GM23338 (cell line): ENCODE results near the gene LONRF2. TPM values are rescaled to one million over a fixed set of nuclear protein-coding genes. Genes with fewer than 3 reads are reported as not detected.
"Not testable (repeated sequence)": the region's sequence is repeated elsewhere in the genome, so short reads cannot be mapped to it uniquely, and the experiment has no call there.

Source experiments
- ATAC-seq: fragments of 200-7000 bp; cut with Tn5 transposase; 3 replicates; pipeline ENCODE4 v1.9.1; 2020
- DNase-seq: peaks from one replicate; pipeline ENCODE4 v3.0.0-alpha.2; 2015; ENCODE audit warnings: low spot score
- H2AFZ ChIP-seq: fragments of 200-600 bp; sonication (generic); 2 replicates; pipeline ENCODE4 v1.8.0; 2016; ENCODE audit warnings: antibody characterized with exemption, mild to moderate bottlenecking, moderate library complexity
- H3F3A ChIP-seq: fragments of 200-600 bp; sonication (generic); replicated peaks from 2 replicates; pipeline ENCODE4 v1.8.0; 2017; ENCODE audit warnings: antibody characterized with exemption, mixed run types, low read depth
- H3K27ac ChIP-seq: fragments of 200-600 bp; sonication (generic); 2 replicates; pipeline ENCODE4 v1.6.1; 2016; ENCODE audit warnings: low read depth
- H3K27me3 ChIP-seq: fragments of 200-600 bp; sonication (generic); 2 replicates; pipeline ENCODE4 v1.8.0; 2016; ENCODE audit warnings: mild to moderate bottlenecking, mixed run types, moderate library complexity; ENCODE audit not compliant: insufficient read depth
- H3K36me3 ChIP-seq: fragments of 200-600 bp; sonication (generic); 2 replicates; pipeline ENCODE4 v1.8.0; 2016; ENCODE audit warnings: mild to moderate bottlenecking; ENCODE audit not compliant: insufficient read depth
- H3K4me1 ChIP-seq: fragments of 200-600 bp; sonication (generic); 2 replicates; pipeline ENCODE4 v1.8.0; 2016; ENCODE audit warnings: mild to moderate bottlenecking, moderate library complexity; ENCODE audit not compliant: insufficient read depth
- H3K4me2 ChIP-seq: fragments of 200-600 bp; sonication (generic); 2 replicates; pipeline ENCODE4 v1.7.1; 2017; ENCODE audit warnings: mixed run types
- H3K4me3 ChIP-seq: fragments of 200-600 bp; sonication (generic); 2 replicates; pipeline ENCODE4 v1.6.1; 2016; ENCODE audit warnings: mixed run types
- H3K79me2 ChIP-seq: fragments of 200-600 bp; sonication (generic); replicated peaks from 2 replicates; pipeline ENCODE4 v1.8.0; 2017; ENCODE audit warnings: mild to moderate bottlenecking; ENCODE audit not compliant: insufficient read depth
- H3K9me2 ChIP-seq: fragments of 200-600 bp; sonication (generic); 2 replicates; pipeline ENCODE4 v1.8.0; 2017; ENCODE audit not compliant: insufficient read depth
- H4K20me1 ChIP-seq: fragments of 200-600 bp; sonication (generic); replicated peaks from 2 replicates; pipeline ENCODE4 v1.8.0; 2017; ENCODE audit warnings: mild to moderate bottlenecking; ENCODE audit not compliant: insufficient read depth
- H3K27ac Mint-ChIP-seq: 2 replicates; pipeline ENCODE4 v1.8.0; 2020; ENCODE audit warnings: inconsistent platforms, mild to moderate bottlenecking, moderate library complexity, mixed read lengths
- H3K27me3 Mint-ChIP-seq: 3 replicates; pipeline ENCODE4 v1.8.0; 2022; ENCODE audit warnings: low read depth, mild to moderate bottlenecking, moderate library complexity, mixed read lengths, inconsistent platforms; ENCODE audit not compliant: insufficient read depth, poor library complexity
- H3K36me3 Mint-ChIP-seq: 3 replicates; pipeline ENCODE4 v1.8.0; 2021; ENCODE audit warnings: low read depth, mild to moderate bottlenecking, inconsistent platforms, moderate library complexity, mixed read lengths
- H3K4me1 Mint-ChIP-seq: 3 replicates; pipeline ENCODE4 v1.8.0; 2020; ENCODE audit warnings: mild to moderate bottlenecking, inconsistent platforms, mixed read lengths
- H3K4me3 Mint-ChIP-seq: 3 replicates; pipeline ENCODE4 v1.8.0; 2021; ENCODE audit warnings: moderate library complexity, mild to moderate bottlenecking, inconsistent platforms, mixed read lengths
- H3K9me3 Mint-ChIP-seq: 3 replicates; pipeline ENCODE4 v1.8.0; 2020; ENCODE audit warnings: moderate library complexity, mild to moderate bottlenecking, inconsistent platforms, mixed read lengths
- CREB1 ChIP-seq: fragments of 250-450 bp; sonication (Bioruptor Pico); IDR thresholded peaks from 2 replicates; pipeline ENCODE4 v1.5.0; 2020; ENCODE audit warnings: low read depth, mild to moderate bottlenecking, moderate library complexity
- EZH2 ChIP-seq: fragments of 200-600 bp; sonication (generic); IDR thresholded peaks from one replicate; pipeline ENCODE4 v1.8.0; 2017; ENCODE audit warnings: antibody characterized with exemption, mild to moderate bottlenecking, low read depth; ENCODE audit not compliant: unreplicated experiment
- JUNB ChIP-seq: IDR thresholded peaks from one replicate; pipeline ENCODE4 v1.6.1; 2016; ENCODE audit warnings: antibody characterized with exemption; ENCODE audit not compliant: unreplicated experiment
- NANOG ChIP-seq: IDR thresholded peaks from 2 replicates; pipeline ENCODE4 v1.6.1; 2016; ENCODE audit warnings: antibody characterized with exemption, borderline replicate concordance
- STAT1 ChIP-seq: IDR thresholded peaks from one replicate; pipeline ENCODE4 v1.6.1; 2016; ENCODE audit warnings: antibody characterized with exemption; ENCODE audit not compliant: unreplicated experiment
- ZNF114 ChIP-seq: fragments of 250-450 bp; sonication (Bioruptor Pico); IDR thresholded peaks from 2 replicates; pipeline ENCODE4 v1.5.0; 2020; ENCODE audit warnings: mild to moderate bottlenecking, moderate library complexity
- ZNF331 ChIP-seq: fragments of 250-450 bp; sonication (Bioruptor Pico); IDR thresholded peaks from 2 replicates; pipeline ENCODE4 v1.5.0; 2020; ENCODE audit warnings: low read depth, mild to moderate bottlenecking, moderate library complexity
- polyA plus RNA-seq: library from polyadenylated mRNA; unstranded; fragments of >200 nt; fragmentation: Nextera tagmentation; extraction: Ambion mirVana; gene quantifications from 2 replicates; pipeline ENCODE4 v1.2.1, GENCODE V29; 2016
- total RNA-seq: library from RNA; depleted of rRNA; stranded (reverse); fragments of >200 nt; shearing (Covaris generic); gene quantifications from 2 replicates; pipeline ENCODE4 v1.2.3, GENCODE V29; 2014
- TF ChIP-seq, protein P1 (sequence below): fragments of 250-450 bp; sonication (Bioruptor Pico); IDR thresholded peaks from 2 replicates; pipeline ENCODE4 v1.5.0; 2020; ENCODE audit warnings: mild to moderate bottlenecking, moderate library complexity
- TF ChIP-seq, protein P2 (sequence below), 2 experiments: fragments of 200-600 bp in 1 of 2; sonication (generic) in 1 of 2; conservative IDR thresholded peaks; 2 replicates each; pipeline versions ENCODE4 v1.5.1 to v1.6.1; 2016 to 2017; ENCODE audit warnings: antibody characterized with exemption in 2 of 2, low read depth in 2 of 2, mild to moderate bottlenecking in 2 of 2, moderate library complexity in 1 of 2
- TF ChIP-seq, protein P3 (sequence below): IDR thresholded peaks from one replicate; pipeline ENCODE4 v1.6.1; 2018; ENCODE audit warnings: antibody characterized with exemption; ENCODE audit not compliant: unreplicated experiment
- TF ChIP-seq, protein P4 (sequence below): IDR thresholded peaks from 2 replicates; pipeline ENCODE4 v1.6.1; 2016; ENCODE audit warnings: antibody characterized with exemption

The LONRF2 gene
- total and polyA plus RNA-seq, 2 experiments from 2014 or later: 0.05 to 0.24 TPM

DNA sequence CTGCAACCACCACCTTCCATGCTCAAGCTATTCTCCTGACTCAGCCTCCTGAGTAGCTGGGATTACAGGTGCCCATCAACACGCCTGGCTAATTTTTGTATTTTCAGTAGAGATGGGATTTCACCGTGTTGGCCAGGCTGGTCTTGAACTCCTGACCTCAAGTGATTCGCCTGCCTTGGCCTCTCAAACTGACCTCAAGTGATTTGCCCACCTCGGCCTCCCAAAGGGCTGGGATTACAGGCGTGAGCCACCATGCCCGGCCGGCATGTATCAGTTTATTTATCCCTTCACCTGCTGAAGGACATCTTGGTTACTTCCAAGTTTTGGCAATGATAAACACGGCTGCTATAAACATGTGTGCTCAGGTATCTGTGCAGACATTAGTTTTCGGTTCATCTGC, 73.7 kb downstream of the LONRF2 start:
- not testable (repeated sequence) for H3K4me1 Mint-ChIP-seq, H3K79me2 ChIP-seq, H3K9me3 Mint-ChIP-seq, ATAC-seq, H3K4me2 ChIP-seq, H3K4me3 Mint-ChIP-seq, H3K27ac ChIP-seq, H3K4me1 ChIP-seq, H3K27me3 Mint-ChIP-seq, H3K36me3 ChIP-seq, H3K27ac Mint-ChIP-seq, H3K4me3 ChIP-seq, H3K27me3 ChIP-seq, DNase-seq, H3K36me3 Mint-ChIP-seq, H2AFZ ChIP-seq, H3K9me2 ChIP-seq, H3F3A ChIP-seq, H4K20me1 ChIP-seq

DNA sequence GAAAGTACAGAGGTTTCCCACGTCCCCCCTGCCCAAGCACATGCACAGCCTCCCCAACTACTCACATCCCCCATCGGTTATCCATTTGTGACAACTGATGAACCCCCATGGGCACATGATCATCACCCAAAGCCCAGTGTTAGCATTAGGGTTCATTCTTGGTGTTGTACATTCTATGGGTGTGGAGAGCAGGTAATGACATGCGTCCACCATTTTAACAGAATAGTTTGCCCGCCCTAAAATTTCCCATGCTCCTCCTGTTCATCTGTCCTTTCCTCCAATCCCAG, 74.3 kb downstream of the LONRF2 start:
- Histone ChIP-seq H3K4me1 (no peaks in the 10 kb centered on the region), H3K36me3 (no peaks in the 10 kb centered on the region), H2AFZ (no peak overlapping the region), H4K20me1 (no peaks in the 10 kb centered on the region), H3K4me3 (no peak overlapping the region), H3K9me2 (no peaks in the 10 kb centered on the region), H3K4me2 (no peak overlapping the region), H3K79me2 (no peaks in the 10 kb centered on the region), H3K27me3 (no peaks in the 10 kb centered on the region), H3F3A (no peaks in the 10 kb centered on the region), H3K27ac (no peak overlapping the region)
- no peak for ATAC-seq
- H3K4me1 Mint-ChIP-seq: peaks cover 2% of the 10 kb centered on the region; the same call in 2 of the 3 replicates
- peaks cover 2% of the 10 kb centered on the region for H3K27me3 Mint-ChIP-seq
- no peaks in the 10 kb centered on the region for H3K36me3 Mint-ChIP-seq
- H3K4me3 Mint-ChIP-seq: no peak overlapping the region
- no peak overlapping the region for H3K27ac Mint-ChIP-seq
- no peaks in the 10 kb centered on the region for H3K9me3 Mint-ChIP-seq
- DNase-seq: no peak
- TF ChIP-seq, protein P1, sequence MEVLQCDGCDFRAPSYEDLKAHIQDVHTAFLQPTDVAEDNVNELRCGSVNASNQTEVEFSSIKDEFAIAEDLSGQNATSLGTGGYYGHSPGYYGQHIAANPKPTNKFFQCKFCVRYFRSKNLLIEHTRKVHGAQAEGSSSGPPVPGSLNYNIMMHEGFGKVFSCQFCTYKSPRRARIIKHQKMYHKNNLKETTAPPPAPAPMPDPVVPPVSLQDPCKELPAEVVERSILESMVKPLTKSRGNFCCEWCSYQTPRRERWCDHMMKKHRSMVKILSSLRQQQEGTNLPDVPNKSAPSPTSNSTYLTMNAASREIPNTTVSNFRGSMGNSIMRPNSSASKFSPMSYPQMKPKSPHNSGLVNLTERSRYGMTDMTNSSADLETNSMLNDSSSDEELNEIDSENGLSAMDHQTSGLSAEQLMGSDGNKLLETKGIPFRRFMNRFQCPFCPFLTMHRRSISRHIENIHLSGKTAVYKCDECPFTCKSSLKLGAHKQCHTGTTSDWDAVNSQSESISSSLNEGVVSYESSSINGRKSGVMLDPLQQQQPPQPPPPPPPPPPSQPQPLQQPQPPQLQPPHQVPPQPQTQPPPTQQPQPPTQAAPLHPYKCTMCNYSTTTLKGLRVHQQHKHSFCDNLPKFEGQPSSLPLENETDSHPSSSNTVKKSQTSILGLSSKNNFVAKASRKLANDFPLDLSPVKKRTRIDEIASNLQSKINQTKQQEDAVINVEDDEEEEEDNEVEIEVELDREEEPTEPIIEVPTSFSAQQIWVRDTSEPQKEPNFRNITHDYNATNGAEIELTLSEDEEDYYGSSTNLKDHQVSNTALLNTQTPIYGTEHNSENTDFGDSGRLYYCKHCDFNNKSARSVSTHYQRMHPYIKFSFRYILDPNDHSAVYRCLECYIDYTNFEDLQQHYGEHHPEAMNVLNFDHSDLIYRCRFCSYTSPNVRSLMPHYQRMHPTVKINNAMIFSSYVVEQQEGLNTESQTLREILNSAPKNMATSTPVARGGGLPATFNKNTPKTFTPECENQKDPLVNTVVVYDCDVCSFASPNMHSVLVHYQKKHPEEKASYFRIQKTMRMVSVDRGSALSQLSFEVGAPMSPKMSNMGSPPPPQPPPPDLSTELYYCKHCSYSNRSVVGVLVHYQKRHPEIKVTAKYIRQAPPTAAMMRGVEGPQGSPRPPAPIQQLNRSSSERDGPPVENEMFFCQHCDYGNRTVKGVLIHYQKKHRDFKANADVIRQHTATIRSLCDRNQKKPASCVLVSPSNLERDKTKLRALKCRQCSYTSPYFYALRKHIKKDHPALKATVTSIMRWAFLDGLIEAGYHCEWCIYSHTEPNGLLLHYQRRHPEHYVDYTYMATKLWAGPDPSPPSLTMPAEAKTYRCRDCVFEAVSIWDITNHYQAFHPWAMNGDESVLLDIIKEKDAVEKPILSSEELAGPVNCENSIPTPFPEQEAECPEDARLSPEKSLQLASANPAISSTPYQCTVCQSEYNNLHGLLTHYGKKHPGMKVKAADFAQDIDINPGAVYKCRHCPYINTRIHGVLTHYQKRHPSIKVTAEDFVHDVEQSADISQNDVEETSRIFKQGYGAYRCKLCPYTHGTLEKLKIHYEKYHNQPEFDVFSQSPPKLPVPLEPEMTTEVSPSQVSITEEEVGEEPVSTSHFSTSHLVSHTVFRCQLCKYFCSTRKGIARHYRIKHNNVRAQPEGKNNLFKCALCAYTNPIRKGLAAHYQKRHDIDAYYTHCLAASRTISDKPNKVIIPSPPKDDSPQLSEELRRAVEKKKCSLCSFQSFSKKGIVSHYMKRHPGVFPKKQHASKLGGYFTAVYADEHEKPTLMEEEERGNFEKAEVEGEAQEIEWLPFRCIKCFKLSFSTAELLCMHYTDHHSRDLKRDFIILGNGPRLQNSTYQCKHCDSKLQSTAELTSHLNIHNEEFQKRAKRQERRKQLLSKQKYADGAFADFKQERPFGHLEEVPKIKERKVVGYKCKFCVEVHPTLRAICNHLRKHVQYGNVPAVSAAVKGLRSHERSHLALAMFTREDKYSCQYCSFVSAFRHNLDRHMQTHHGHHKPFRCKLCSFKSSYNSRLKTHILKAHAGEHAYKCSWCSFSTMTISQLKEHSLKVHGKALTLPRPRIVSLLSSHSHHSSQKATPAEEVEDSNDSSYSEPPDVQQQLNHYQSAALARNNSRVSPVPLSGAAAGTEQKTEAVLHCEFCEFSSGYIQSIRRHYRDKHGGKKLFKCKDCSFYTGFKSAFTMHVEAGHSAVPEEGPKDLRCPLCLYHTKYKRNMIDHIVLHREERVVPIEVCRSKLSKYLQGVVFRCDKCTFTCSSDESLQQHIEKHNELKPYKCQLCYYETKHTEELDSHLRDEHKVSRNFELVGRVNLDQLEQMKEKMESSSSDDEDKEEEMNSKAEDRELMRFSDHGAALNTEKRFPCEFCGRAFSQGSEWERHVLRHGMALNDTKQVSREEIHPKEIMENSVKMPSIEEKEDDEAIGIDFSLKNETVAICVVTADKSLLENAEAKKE (CRISPR knock-in tag): no peak
- no peak for TF ChIP-seq ZNF331 (CRISPR knock-in tag)
- TF ChIP-seq NANOG: no peak
- TF ChIP-seq ZNF114 (CRISPR knock-in tag): no peak
- no peak for TF ChIP-seq EZH2
- TF ChIP-seq, protein P2, sequence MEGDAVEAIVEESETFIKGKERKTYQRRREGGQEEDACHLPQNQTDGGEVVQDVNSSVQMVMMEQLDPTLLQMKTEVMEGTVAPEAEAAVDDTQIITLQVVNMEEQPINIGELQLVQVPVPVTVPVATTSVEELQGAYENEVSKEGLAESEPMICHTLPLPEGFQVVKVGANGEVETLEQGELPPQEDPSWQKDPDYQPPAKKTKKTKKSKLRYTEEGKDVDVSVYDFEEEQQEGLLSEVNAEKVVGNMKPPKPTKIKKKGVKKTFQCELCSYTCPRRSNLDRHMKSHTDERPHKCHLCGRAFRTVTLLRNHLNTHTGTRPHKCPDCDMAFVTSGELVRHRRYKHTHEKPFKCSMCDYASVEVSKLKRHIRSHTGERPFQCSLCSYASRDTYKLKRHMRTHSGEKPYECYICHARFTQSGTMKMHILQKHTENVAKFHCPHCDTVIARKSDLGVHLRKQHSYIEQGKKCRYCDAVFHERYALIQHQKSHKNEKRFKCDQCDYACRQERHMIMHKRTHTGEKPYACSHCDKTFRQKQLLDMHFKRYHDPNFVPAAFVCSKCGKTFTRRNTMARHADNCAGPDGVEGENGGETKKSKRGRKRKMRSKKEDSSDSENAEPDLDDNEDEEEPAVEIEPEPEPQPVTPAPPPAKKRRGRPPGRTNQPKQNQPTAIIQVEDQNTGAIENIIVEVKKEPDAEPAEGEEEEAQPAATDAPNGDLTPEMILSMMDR (conservative IDR thresholded peaks at IDR 0.05; ENCODE audit: low read depth in 2 of 2): no peak
- no peak for TF ChIP-seq CREB1 (CRISPR knock-in tag)
- TF ChIP-seq STAT1: no peak
- TF ChIP-seq, protein P3, sequence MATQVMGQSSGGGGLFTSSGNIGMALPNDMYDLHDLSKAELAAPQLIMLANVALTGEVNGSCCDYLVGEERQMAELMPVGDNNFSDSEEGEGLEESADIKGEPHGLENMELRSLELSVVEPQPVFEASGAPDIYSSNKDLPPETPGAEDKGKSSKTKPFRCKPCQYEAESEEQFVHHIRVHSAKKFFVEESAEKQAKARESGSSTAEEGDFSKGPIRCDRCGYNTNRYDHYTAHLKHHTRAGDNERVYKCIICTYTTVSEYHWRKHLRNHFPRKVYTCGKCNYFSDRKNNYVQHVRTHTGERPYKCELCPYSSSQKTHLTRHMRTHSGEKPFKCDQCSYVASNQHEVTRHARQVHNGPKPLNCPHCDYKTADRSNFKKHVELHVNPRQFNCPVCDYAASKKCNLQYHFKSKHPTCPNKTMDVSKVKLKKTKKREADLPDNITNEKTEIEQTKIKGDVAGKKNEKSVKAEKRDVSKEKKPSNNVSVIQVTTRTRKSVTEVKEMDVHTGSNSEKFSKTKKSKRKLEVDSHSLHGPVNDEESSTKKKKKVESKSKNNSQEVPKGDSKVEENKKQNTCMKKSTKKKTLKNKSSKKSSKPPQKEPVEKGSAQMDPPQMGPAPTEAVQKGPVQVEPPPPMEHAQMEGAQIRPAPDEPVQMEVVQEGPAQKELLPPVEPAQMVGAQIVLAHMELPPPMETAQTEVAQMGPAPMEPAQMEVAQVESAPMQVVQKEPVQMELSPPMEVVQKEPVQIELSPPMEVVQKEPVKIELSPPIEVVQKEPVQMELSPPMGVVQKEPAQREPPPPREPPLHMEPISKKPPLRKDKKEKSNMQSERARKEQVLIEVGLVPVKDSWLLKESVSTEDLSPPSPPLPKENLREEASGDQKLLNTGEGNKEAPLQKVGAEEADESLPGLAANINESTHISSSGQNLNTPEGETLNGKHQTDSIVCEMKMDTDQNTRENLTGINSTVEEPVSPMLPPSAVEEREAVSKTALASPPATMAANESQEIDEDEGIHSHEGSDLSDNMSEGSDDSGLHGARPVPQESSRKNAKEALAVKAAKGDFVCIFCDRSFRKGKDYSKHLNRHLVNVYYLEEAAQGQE: no peak
- no peak for TF ChIP-seq JUNB
- TF ChIP-seq, protein P4, sequence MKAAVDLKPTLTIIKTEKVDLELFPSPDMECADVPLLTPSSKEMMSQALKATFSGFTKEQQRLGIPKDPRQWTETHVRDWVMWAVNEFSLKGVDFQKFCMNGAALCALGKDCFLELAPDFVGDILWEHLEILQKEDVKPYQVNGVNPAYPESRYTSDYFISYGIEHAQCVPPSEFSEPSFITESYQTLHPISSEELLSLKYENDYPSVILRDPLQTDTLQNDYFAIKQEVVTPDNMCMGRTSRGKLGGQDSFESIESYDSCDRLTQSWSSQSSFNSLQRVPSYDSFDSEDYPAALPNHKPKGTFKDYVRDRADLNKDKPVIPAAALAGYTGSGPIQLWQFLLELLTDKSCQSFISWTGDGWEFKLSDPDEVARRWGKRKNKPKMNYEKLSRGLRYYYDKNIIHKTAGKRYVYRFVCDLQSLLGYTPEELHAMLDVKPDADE: no peak
